Brain microvascular endothelial cell (primary cell): ENCODE results near the gene CAMSAP1.

Experiments
- DNase-seq: peaks from one replicate; pipeline ENCODE4 v3.0.0-alpha.2; 2020
- H3K27ac ChIP-seq: fragments of 250-450 bp; sonication (Bioruptor Pico); 2 replicates; pipeline ENCODE4 v1.5.1; 2020; ENCODE audit warnings: mild to moderate bottlenecking, moderate library complexity
- H3K27me3 ChIP-seq: fragments of 250-450 bp; sonication (Bioruptor Pico); replicated peaks from 2 replicates; pipeline ENCODE4 v1.5.1; 2020; ENCODE audit warnings: mild to moderate bottlenecking
- H3K36me3 ChIP-seq: fragments of 250-450 bp; sonication (Bioruptor Pico); replicated peaks from 2 replicates; pipeline ENCODE4 v1.5.1; 2020; ENCODE audit warnings: mild to moderate bottlenecking
- H3K4me3 ChIP-seq: 2 replicates; pipeline ENCODE4 v1.5.1; 2011; ENCODE audit warnings: low read depth, mild to moderate bottlenecking, control low read depth, low read length, moderate library complexity
- CTCF ChIP-seq: IDR thresholded peaks from 2 replicates; pipeline ENCODE4 v1.5.1; 2011; ENCODE audit warnings: low read depth, mild to moderate bottlenecking, moderate library complexity, low read length, control low read depth, inconsistent platforms; ENCODE audit errors: missing control alignments
- in situ Hi-C: cut with HindIII; loops from 2 replicates; pipeline ENCODE4 v1.10.0; 2017; ENCODE audit warnings: low sequenced_read_pairs, low pct_ligation_motif_present

Gene CAMSAP1

GRCh38 chr9:135796784-135797485, 110.4 kb downstream of the CAMSAP1 start:
- DNase-seq = no peak
- TF ChIP-seq CTCF = no peak
- Histone ChIP-seq H3K27ac (no peak overlapping the region), H3K36me3 (no peaks in the 10 kb centered on the region), H3K27me3 (no peaks in the 10 kb centered on the region), H3K4me3 (no peak overlapping the region)
- in situ Hi-C loops = no loop called here

- no peak for TF ChIP-seq CTCF
- H3K4me3 ChIP-seq = no peak overlapping the region
- DNase-seq = no peak
- no peaks in the 10 kb centered on the region for H3K27me3 ChIP-seq
- in situ Hi-C loops = no loop called here
- H3K27ac ChIP-seq = no peak overlapping the region
- H3K36me3 ChIP-seq = no peaks in the 10 kb centered on the region
Measured at GRCh38 chr9:135795391-135795790, 112.0 kb downstream of the CAMSAP1 start.

GRCh38 chr9:135794361-135794885, 112.9 kb downstream of the CAMSAP1 start:
- Histone ChIP-seq H3K4me3 (no peak overlapping the region), H3K27me3 (no peaks in the 10 kb centered on the region), H3K27ac (no peak overlapping the region), H3K36me3 (no peaks in the 10 kb centered on the region)
- DNase-seq = no peak
- in situ Hi-C loops = no loop called here
- TF ChIP-seq CTCF = no peak

GRCh38 chr9:135794057-135794335, 113.3 kb downstream of the CAMSAP1 start:
- in situ Hi-C loops = no loop called here

GRCh38 chr9:135793221-135794056, 113.9 kb downstream of the CAMSAP1 start:
- Histone ChIP-seq H3K4me3 (no peak overlapping the region), H3K27me3 (no peaks in the 10 kb centered on the region), H3K27ac (no peak overlapping the region), H3K36me3 (no peaks in the 10 kb centered on the region)
- in situ Hi-C loops = no loop called here
- no peak for TF ChIP-seq CTCF
- no peak for DNase-seq

More at GRCh38 chr9:135794057-135794335, 113.3 kb downstream of the CAMSAP1 start:
- Histone ChIP-seq H3K27ac (no peak overlapping the region), H3K27me3 (no peaks in the 10 kb centered on the region), H3K4me3 (no peak overlapping the region), H3K36me3 (no peaks in the 10 kb centered on the region)
- no peak for TF ChIP-seq CTCF
- DNase-seq = no peak
